HG02840 (cell line): ENCODE results near the gene KSR2.

ENCODE experiments used
- ATAC-seq: cut with Tn5 transposase; IDR thresholded peaks from one replicate; pipeline ENCODE4 v1.9.1; 2021; ENCODE audit warnings: mild to moderate bottlenecking, moderate library complexity, moderate number of reproducible peaks; ENCODE audit not compliant: unreplicated experiment, low FRiP score

The KSR2 gene

GRCh38 chr12:117590999-117591398 is 377.8 kb downstream of the KSR2 start:
- no peak for ATAC-seq

- ATAC-seq: no peak
These were observed 378.4 kb downstream of the KSR2 start for GRCh38 chr12:117590386-117590785.

GRCh38 chr12:117589021-117589420 is 379.8 kb downstream of the KSR2 start:
- no peak for ATAC-seq

- ATAC-seq: no peak
These were observed 381.0 kb downstream of the KSR2 start for GRCh38 chr12:117587631-117588287.

- ATAC-seq: no peak
These were observed 385.0 kb downstream of the KSR2 start for GRCh38 chr12:117583677-117584225.

- ATAC-seq: no peak
These were observed 385.7 kb downstream of the KSR2 start for GRCh38 chr12:117583092-117583491.

- no peak for ATAC-seq
These were observed 386.5 kb downstream of the KSR2 start for GRCh38 chr12:117582135-117582784.

GRCh38 chr12:117580718-117581062 is 388.1 kb downstream of the KSR2 start:
- ATAC-seq: no peak

- no peak for ATAC-seq
These were observed 388.6 kb downstream of the KSR2 start for GRCh38 chr12:117580015-117580717.

- no peak for ATAC-seq
These were observed 391.6 kb downstream of the KSR2 start for GRCh38 chr12:117577122-117577657.

- ATAC-seq: no peak
These were observed 392.7 kb downstream of the KSR2 start for GRCh38 chr12:117576053-117576452.

GRCh38 chr12:117574655-117575054 is 394.1 kb downstream of the KSR2 start:
- ATAC-seq: no peak

GRCh38 chr12:117572755-117573154 is 396.0 kb downstream of the KSR2 start:
- no peak for ATAC-seq

- ATAC-seq: no peak
These were observed 397.5 kb downstream of the KSR2 start for GRCh38 chr12:117571321-117571720.

- no peak for ATAC-seq
These were observed 398.2 kb downstream of the KSR2 start for GRCh38 chr12:117570608-117571007.

- no peak for ATAC-seq
These were observed 401.1 kb downstream of the KSR2 start for GRCh38 chr12:117567644-117568216.

- ATAC-seq: no peak
These were observed 403.9 kb downstream of the KSR2 start for GRCh38 chr12:117564881-117565280.

- ATAC-seq: no peak
These were observed 405.1 kb downstream of the KSR2 start for GRCh38 chr12:117563706-117564105.

- ATAC-seq: no peak
These were observed 405.8 kb downstream of the KSR2 start for GRCh38 chr12:117563007-117563406.

GRCh38 chr12:117561990-117562389 is 406.8 kb downstream of the KSR2 start:
- no peak for ATAC-seq

GRCh38 chr12:117559978-117560377 is 408.8 kb downstream of the KSR2 start:
- ATAC-seq: no peak
